K562 (cell line): ENCODE data around the gene MRPL33. TPM values are rescaled to one million over a fixed set of nuclear protein-coding genes. Genes with fewer than 3 reads are reported as not detected.

Source experiments
- BCL6 ChIP-seq: fragments of 250-450 bp; sonication (Bioruptor Pico); IDR thresholded peaks from 2 replicates; pipeline ENCODE4 v1.4.0; 2020
- C11orf30 ChIP-seq: fragments of 450-650 bp; IDR thresholded peaks from 2 replicates; pipeline ENCODE4 v1.6.1; 2016; ENCODE audit warnings: low read depth, mild to moderate bottlenecking
- CAMTA2 ChIP-seq: fragments of 250-450 bp; sonication (Bioruptor Pico); conservative IDR thresholded peaks from 2 replicates; pipeline ENCODE4 v1.5.1; 2022
- CREM ChIP-seq: IDR thresholded peaks from 2 replicates; pipeline ENCODE4 v1.6.1; 2014; ENCODE audit warnings: antibody characterized with exemption, low read depth
- CSDE1 ChIP-seq, 2 experiments: fragments of 450-650 bp; IDR thresholded peaks; 2 replicates each; pipeline ENCODE4 v1.6.1; 2016; ENCODE audit warnings: mild to moderate bottlenecking in 1 of 2
- CTBP1 ChIP-seq: fragments of 450-650 bp; IDR thresholded peaks from 2 replicates; pipeline ENCODE4 v1.6.1; 2016; ENCODE audit warnings: borderline replicate concordance
- HLTF ChIP-seq: fragments of 450-650 bp; IDR thresholded peaks from 2 replicates; pipeline ENCODE4 v1.6.1; 2016
- JUND ChIP-seq, 2 experiments: IDR thresholded peaks; 2 replicates in 1 of 2; 3 replicates in 1 of 2; pipeline ENCODE4 v1.6.1; 2011; ENCODE audit warnings: borderline replicate concordance in 2 of 2, low read depth in 2 of 2, low read length in 2 of 2, improper control_type of control experiment in 1 of 2, missing biosample characterization in 1 of 2, missing genetic modification characterization in 1 of 2, missing genetic modification reagents in 1 of 2
- KDM4B ChIP-seq, 2 experiments: fragments of 450-650 bp in 1 of 2; sonication (generic) in 1 of 2; IDR thresholded peaks; 2 replicates each; pipeline ENCODE4 v1.6.1; 2016 to 2017; ENCODE audit warnings: borderline replicate concordance in 2 of 2, antibody characterized with exemption in 1 of 2, low read depth in 1 of 2, mild to moderate bottlenecking in 1 of 2
- MEIS2 ChIP-seq: fragments of 450-650 bp; IDR thresholded peaks from 2 replicates; pipeline ENCODE4 v1.6.1; 2014; ENCODE audit warnings: mild to moderate bottlenecking; ENCODE audit not compliant: partially characterized antibody
- MTA1 ChIP-seq: fragments of 450-650 bp; IDR thresholded peaks from 2 replicates; pipeline ENCODE4 v1.6.1; 2017; ENCODE audit warnings: borderline replicate concordance
- SMAD4 ChIP-seq: fragments of 250-450 bp; sonication (Bioruptor Pico); conservative IDR thresholded peaks from 2 replicates; pipeline ENCODE4 v1.8.0; 2021; ENCODE audit warnings: inconsistent platforms, mild to moderate bottlenecking, moderate library complexity
- TAF9B ChIP-seq: fragments of 450-650 bp; IDR thresholded peaks from 2 replicates; pipeline ENCODE4 v1.6.1; 2018; ENCODE audit warnings: mild to moderate bottlenecking; ENCODE audit not compliant: partially characterized antibody
- TBP ChIP-seq: optimal IDR thresholded peaks from 2 replicates; pipeline ENCODE3; 2011; ENCODE audit warnings: low read depth, low read length, improper control_type of control experiment
- ZEB2 ChIP-seq: fragments of 450-650 bp; IDR thresholded peaks from 2 replicates; pipeline ENCODE4 v1.6.1; 2016
- ZNF175 ChIP-seq: fragments of 200-800 bp; sonication (Bioruptor generic); IDR thresholded peaks from 2 replicates; pipeline ENCODE4 v1.6.1; 2016; ENCODE audit warnings: low read depth, mild to moderate bottlenecking, missing genetic modification characterization, missing compliant biosample characterization
- ZNF324 ChIP-seq: fragments of 250-450 bp; sonication (Bioruptor Pico); IDR thresholded peaks from 2 replicates; pipeline ENCODE4 v1.4.0; 2020; ENCODE audit warnings: mild to moderate bottlenecking
- ZNF561 ChIP-seq: fragments of 450-650 bp; formaldehyde crosslinking; conservative IDR thresholded peaks from 2 replicates; pipeline ENCODE4 v1.4.0; 2020; ENCODE audit warnings: mild to moderate bottlenecking, moderate library complexity
- ZNF644 ChIP-seq: fragments of 200-800 bp; sonication (Bioruptor generic); IDR thresholded peaks from 2 replicates; pipeline ENCODE4 v1.6.1; 2016; ENCODE audit warnings: low read depth, missing genetic modification characterization, missing compliant biosample characterization
- polyA plus RNA-seq, 8 experiments: library from polyadenylated mRNA; depleted of rRNA in 4 of 8; stranded (reverse) in 5 of 8; unstranded in 3 of 8; fragments of >200 nt; fragmentation: Nextera tagmentation in 2 of 8; fragmentation: Illumina TruSeq in 1 of 8; extraction: Ambion mirVana in 2 of 8; extraction: Trizol in 1 of 8; gene quantifications; 2 replicates each; pipeline versions ENCODE4 v1.2.1 to v1.2.3, GENCODE V29; 2011 to 2014; ENCODE audit warnings: inconsistent platforms in 1 of 8, missing spikeins in 1 of 8
- total RNA-seq, 7 experiments: library from RNA; depleted of rRNA in 6 of 7; stranded (reverse); fragments of >200 nt in 6 of 7; fragmentation: Illumina TruSeq in 2 of 7; extraction: Trizol in 2 of 7; gene quantifications; 2 replicates each; pipeline versions ENCODE4 v1.2.1 to v1.2.3, GENCODE V29; 2011 to 2021; ENCODE audit warnings: low replicate concordance in 1 of 7
- TF ChIP-seq, protein P1 (sequence below), 2 experiments: fragments of 450-650 bp in 1 of 2; sonication (generic) in 1 of 2; formaldehyde crosslinking in 1 of 2; IDR thresholded peaks in 1 of 2; conservative IDR thresholded peaks in 1 of 2; 2 replicates each; pipeline versions ENCODE4 v1.6.1 to v1.8.1; 2016 to 2023; ENCODE audit warnings: mild to moderate bottlenecking in 2 of 2, moderate library complexity in 2 of 2, inconsistent platforms in 1 of 2, missing genetic modification reagents in 1 of 2
- TF ChIP-seq, protein P2 (sequence below): conservative IDR thresholded peaks from 2 replicates; pipeline ENCODE4 v1.6.1; 2011; ENCODE audit warnings: low read depth, mild to moderate bottlenecking, low read length; ENCODE audit not compliant: control insufficient read depth
- TF ChIP-seq, protein P3 (sequence below), 2 experiments: fragments of 450-650 bp; conservative IDR thresholded peaks; 2 replicates each; pipeline ENCODE4 v1.6.1; 2017; ENCODE audit warnings: mild to moderate bottlenecking in 2 of 2, moderate library complexity in 2 of 2
- TF ChIP-seq, protein P4 (sequence below): fragments of 450-650 bp; formaldehyde crosslinking; IDR thresholded peaks from 2 replicates; pipeline ENCODE4 v1.4.0; 2022; ENCODE audit warnings: missing genetic modification characterization

MRPL33 gene
- total and polyA plus RNA-seq, 9 of the 15 experiments (the other 6 are each of a cell fraction or from before 2014, with no cell fraction given): 68.3 to 338 (median 226) TPM

DNA sequence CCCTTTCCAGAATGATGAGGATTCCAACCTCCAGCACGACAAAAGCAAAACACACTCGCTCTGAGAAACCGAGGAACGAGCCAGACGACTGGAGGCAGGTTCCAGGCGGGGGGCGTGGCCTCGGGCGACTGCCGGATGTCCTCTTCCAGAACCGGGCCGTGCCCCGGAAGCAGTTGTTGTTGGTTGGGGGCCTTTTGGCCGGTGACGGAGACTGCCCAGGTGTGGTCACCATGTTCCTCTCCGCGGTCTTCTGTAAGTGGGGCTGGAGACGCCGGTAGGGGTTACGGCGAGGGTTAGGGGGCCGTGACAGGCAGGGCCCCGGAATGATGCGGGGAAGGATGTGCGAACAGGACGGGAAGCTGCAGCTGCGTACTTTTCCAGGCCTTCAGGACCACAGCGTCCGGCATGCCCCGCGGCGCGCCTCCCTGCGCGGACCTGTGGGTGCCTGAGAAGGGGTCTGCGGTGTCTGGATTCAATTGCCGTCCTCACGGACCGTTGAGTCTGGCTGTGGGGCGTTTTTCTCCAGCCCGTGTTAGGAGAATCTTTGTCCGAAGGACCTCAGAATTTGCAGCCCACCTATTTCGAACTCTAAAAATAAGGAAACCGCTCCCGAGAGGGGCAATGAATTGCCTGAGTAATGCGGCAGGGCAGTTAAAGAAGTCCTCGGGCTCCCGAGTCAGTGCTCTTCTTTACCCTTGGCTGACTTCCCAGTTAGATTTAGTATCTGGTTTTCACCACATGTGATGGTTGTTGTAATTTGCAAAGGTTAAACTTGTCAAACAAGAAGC lies at the start of gene MRPL33 (continued):
- TF ChIP-seq, protein P1, sequence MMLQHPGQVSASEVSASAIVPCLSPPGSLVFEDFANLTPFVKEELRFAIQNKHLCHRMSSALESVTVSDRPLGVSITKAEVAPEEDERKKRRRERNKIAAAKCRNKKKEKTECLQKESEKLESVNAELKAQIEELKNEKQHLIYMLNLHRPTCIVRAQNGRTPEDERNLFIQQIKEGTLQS (IDR thresholded peaks at IDR 0.05): no peak
- TF ChIP-seq, protein P1 (CRISPR knock-in tag; conservative IDR thresholded peaks at IDR 0.05): 0 out of 2 replicates have a peak, but pooled peaks have one; percentile 22
- TF ChIP-seq HLTF (peak; percentile 82), CTBP1 (peak; percentile 88; the same call in 1 of the 2 replicates), SMAD4 (CRISPR knock-in tag) (0 out of 2 replicates have a peak, but pooled peaks have one; percentile 59), CREM (peak; percentile 80), BCL6 (CRISPR knock-in tag) (no peak), MTA1 (0 out of 2 replicates have a peak, but pooled peaks have one; percentile 35), TAF9B (peak; percentile 50), ZNF175 (CRISPR knock-in tag) (peak; percentile 52; the same call in 1 of the 2 replicates), ZEB2 (peak; percentile 87), MEIS2 (no peak), CAMTA2 (CRISPR knock-in tag) (no peak), CSDE1 (IDR thresholded peaks at IDR 0.05) (no peak), TBP (peak; percentile 80), JUND (IDR thresholded peaks at IDR 0.05; ENCODE audit: borderline replicate concordance, low read depth, low read length) (peak; percentile 54), JUND (tag; IDR thresholded peaks at IDR 0.05; ENCODE audit: borderline replicate concordance, low read depth, low read length) (no peak; the same call in 1 of the 3 replicates), ZNF561 (CRISPR knock-in tag) (peak; percentile 65; the same call in 1 of the 2 replicates), KDM4B (IDR thresholded peaks at IDR 0.05; ENCODE audit: borderline replicate concordance in 2 of 2, low read depth in 1 of 2) (peak in 1 of 2 experiments; percentile 97; a peak in 1 of 4 replicates), C11orf30 (peak; percentile 90), ZNF324 (peak; percentile 41; the same call in 1 of the 2 replicates), ZNF644 (tag) (peak; percentile 72; the same call in 1 of the 2 replicates)
- TF ChIP-seq, protein P2, sequence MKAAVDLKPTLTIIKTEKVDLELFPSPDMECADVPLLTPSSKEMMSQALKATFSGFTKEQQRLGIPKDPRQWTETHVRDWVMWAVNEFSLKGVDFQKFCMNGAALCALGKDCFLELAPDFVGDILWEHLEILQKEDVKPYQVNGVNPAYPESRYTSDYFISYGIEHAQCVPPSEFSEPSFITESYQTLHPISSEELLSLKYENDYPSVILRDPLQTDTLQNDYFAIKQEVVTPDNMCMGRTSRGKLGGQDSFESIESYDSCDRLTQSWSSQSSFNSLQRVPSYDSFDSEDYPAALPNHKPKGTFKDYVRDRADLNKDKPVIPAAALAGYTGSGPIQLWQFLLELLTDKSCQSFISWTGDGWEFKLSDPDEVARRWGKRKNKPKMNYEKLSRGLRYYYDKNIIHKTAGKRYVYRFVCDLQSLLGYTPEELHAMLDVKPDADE: peak; percentile 56; the same call in 1 of the 2 replicates
- TF ChIP-seq, protein P3, sequence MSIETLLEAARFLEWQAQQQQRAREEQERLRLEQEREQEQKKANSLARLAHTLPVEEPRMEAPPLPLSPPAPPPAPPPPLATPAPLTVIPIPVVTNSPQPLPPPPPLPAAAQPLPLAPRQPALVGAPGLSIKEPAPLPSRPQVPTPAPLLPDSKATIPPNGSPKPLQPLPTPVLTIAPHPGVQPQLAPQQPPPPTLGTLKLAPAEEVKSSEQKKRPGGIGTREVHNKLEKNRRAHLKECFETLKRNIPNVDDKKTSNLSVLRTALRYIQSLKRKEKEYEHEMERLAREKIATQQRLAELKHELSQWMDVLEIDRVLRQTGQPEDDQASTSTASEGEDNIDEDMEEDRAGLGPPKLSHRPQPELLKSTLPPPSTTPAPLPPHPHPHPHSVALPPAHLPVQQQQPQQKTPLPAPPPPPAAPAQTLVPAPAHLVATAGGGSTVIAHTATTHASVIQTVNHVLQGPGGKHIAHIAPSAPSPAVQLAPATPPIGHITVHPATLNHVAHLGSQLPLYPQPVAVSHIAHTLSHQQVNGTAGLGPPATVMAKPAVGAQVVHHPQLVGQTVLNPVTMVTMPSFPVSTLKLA (conservative IDR thresholded peaks at IDR 0.05): peak; percentile 30 to 87; a peak in 2 of 4 replicates
- TF ChIP-seq, protein P4, sequence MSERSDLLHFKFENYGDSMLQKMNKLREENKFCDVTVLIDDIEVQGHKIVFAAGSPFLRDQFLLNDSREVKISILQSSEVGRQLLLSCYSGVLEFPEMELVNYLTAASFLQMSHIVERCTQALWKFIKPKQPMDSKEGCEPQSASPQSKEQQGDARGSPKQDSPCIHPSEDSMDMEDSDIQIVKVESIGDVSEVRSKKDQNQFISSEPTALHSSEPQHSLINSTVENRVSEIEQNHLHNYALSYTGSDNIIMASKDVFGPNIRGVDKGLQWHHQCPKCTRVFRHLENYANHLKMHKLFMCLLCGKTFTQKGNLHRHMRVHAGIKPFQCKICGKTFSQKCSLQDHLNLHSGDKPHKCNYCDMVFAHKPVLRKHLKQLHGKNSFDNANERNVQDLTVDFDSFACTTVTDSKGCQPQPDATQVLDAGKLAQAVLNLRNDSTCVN (CRISPR knock-in tag): peak; percentile 81; the same call in 1 of the 2 replicates
